Trophoblast cell (in vitro differentiated cells and primary cell): Measurements from ENCODE around the gene ECHDC3.

Experiments
- DNase-seq, 2 donors: peaks; one replicate each; pipeline ENCODE4 v3.0.0-alpha.2; 2016
- H2AFZ ChIP-seq: 2 replicates; pipeline ENCODE4 v1.6.1; 2013; ENCODE audit warnings: low read length, moderate library complexity, mild to moderate bottlenecking; ENCODE audit not compliant: insufficient read depth, poor library complexity
- H2AK5ac ChIP-seq: 2 replicates; pipeline ENCODE4 v1.6.1; 2013; ENCODE audit warnings: mild to moderate bottlenecking, low read length
- H2BK120ac ChIP-seq: 2 replicates; pipeline ENCODE4 v1.6.1; 2013; ENCODE audit warnings: low read length, mild to moderate bottlenecking, moderate library complexity; ENCODE audit not compliant: insufficient read depth, poor library complexity
- H2BK12ac ChIP-seq: 2 replicates; pipeline ENCODE4 v1.6.1; 2013; ENCODE audit warnings: mild to moderate bottlenecking, low read length, moderate library complexity
- H2BK5ac ChIP-seq: 2 replicates; pipeline ENCODE4 v1.6.1; 2013; ENCODE audit warnings: low read length, low read depth, moderate library complexity, mild to moderate bottlenecking; ENCODE audit not compliant: poor library complexity
- H3K14ac ChIP-seq: 2 replicates; pipeline ENCODE4 v1.6.1; 2013; ENCODE audit warnings: mild to moderate bottlenecking, low read length
- H3K18ac ChIP-seq: 2 replicates; pipeline ENCODE4 v1.6.1; 2013; ENCODE audit warnings: mild to moderate bottlenecking, low read length
- H3K23ac ChIP-seq: 2 replicates; pipeline ENCODE4 v1.6.1; 2013; ENCODE audit warnings: low read length
- H3K27ac ChIP-seq: 2 replicates; pipeline ENCODE4 v1.5.1; 2013; ENCODE audit warnings: low read depth, mild to moderate bottlenecking, inconsistent platforms, low read length, moderate library complexity
- H3K27me3 ChIP-seq: 2 replicates; pipeline ENCODE4 v1.6.1; 2013; ENCODE audit warnings: inconsistent platforms, mild to moderate bottlenecking, low read length, moderate library complexity; ENCODE audit not compliant: insufficient read depth
- H3K36me3 ChIP-seq, 2 experiments: 1 replicate in 1 of 2; 2 replicates in 1 of 2; pipeline ENCODE4 v1.6.1; 2013; ENCODE audit warnings: low read length in 2 of 2, mild to moderate bottlenecking in 2 of 2, moderate library complexity in 1 of 2; ENCODE audit not compliant: insufficient read depth in 2 of 2, control insufficient read depth in 1 of 2
- H3K4ac ChIP-seq: 2 replicates; pipeline ENCODE4 v1.6.1; 2013; ENCODE audit warnings: low read depth, mild to moderate bottlenecking, low read length, moderate library complexity
- H3K4me1 ChIP-seq, 2 experiments: 1 replicate in 1 of 2; 2 replicates in 1 of 2; pipeline ENCODE4 v1.6.1; 2013; ENCODE audit warnings: low read length in 2 of 2, mild to moderate bottlenecking in 2 of 2, moderate library complexity in 1 of 2; ENCODE audit not compliant: insufficient read depth in 2 of 2, control insufficient read depth in 1 of 2
- H3K4me2 ChIP-seq: 2 replicates; pipeline ENCODE4 v1.6.1; 2013; ENCODE audit warnings: inconsistent platforms, mild to moderate bottlenecking, low read length, moderate library complexity
- H3K4me3 ChIP-seq: 2 replicates; pipeline ENCODE4 v1.5.1; 2013; ENCODE audit warnings: mild to moderate bottlenecking, low read depth, low read length, inconsistent platforms
- H3K79me1 ChIP-seq: one replicate; pipeline ENCODE4 v1.6.1; 2013; ENCODE audit warnings: low read length
- H3K79me2 ChIP-seq: 2 replicates; pipeline ENCODE4 v1.6.1; 2013; ENCODE audit warnings: low read length, mild to moderate bottlenecking; ENCODE audit not compliant: control insufficient read depth, insufficient read depth, poor library complexity
- H3K9ac ChIP-seq: 2 replicates; pipeline ENCODE4 v1.6.1; 2013; ENCODE audit warnings: mild to moderate bottlenecking, low read length
- H3K9me3 ChIP-seq: 2 replicates; pipeline ENCODE4 v1.6.1; 2013; ENCODE audit warnings: low read depth, mild to moderate bottlenecking, control low read depth, inconsistent platforms, low read length; ENCODE audit not compliant: insufficient read depth
- H4K12ac ChIP-seq: 2 replicates; pipeline ENCODE4 v1.6.1; 2013; ENCODE audit warnings: low read depth, mild to moderate bottlenecking, low read length, moderate library complexity
- H4K8ac ChIP-seq: 2 replicates; pipeline ENCODE4 v1.6.1; 2013; ENCODE audit warnings: low read depth, mild to moderate bottlenecking, low read length, moderate library complexity
- H4K91ac ChIP-seq: one replicate; pipeline ENCODE4 v1.6.1; 2013; ENCODE audit warnings: low read depth, mild to moderate bottlenecking, low read length, moderate library complexity
- WGBS: extraction: QIAGEN DNeasy Blood & Tissue Kit; methylation state at CpG from one replicate; pipeline ENCODE4 v1.1.7; 2013; ENCODE audit warnings: missing lambda C conversion rate; ENCODE audit not compliant: insufficient read length, insufficient coverage; ENCODE audit errors: extremely low coverage; 5-methylcytosine and 5-hydroxymethylcytosine counted together

ECHDC3 gene

GRCh38 chr10:11719496-11720259 is 22.5 kb upstream of the ECHDC3 start:
- H3K27me3 ChIP-seq = no peaks in the 10 kb centered on the region
- no peak overlapping the region for H2BK5ac ChIP-seq
- no peaks in the 10 kb centered on the region for H3K79me2 ChIP-seq
- H3K4me1 ChIP-seq = peaks cover 0 to 2% of the 10 kb centered on the region in 2 experiments
- H2BK12ac ChIP-seq = no peak overlapping the region
- H3K79me1 ChIP-seq = no peaks in the 10 kb centered on the region
- no peak overlapping the region for H3K4me3 ChIP-seq
- no peak overlapping the region for H4K12ac ChIP-seq
- no peak overlapping the region for H3K27ac ChIP-seq
- H3K4ac ChIP-seq = no peak overlapping the region
- H4K91ac ChIP-seq = no peak overlapping the region
- no CpG with 5 or more reads among the region's 13 CpGs for WGBS
- peak; percentile 55 to 86 for DNase-seq
- H3K18ac ChIP-seq = no peak overlapping the region
- H3K9ac ChIP-seq = no peak overlapping the region
- H3K14ac ChIP-seq = no peak overlapping the region
- no peak overlapping the region for H2AK5ac ChIP-seq
- no peak overlapping the region for H3K23ac ChIP-seq
- H4K8ac ChIP-seq = no peak overlapping the region
- no peak overlapping the region for H2BK120ac ChIP-seq
- H3K9me3 ChIP-seq = no peaks in the 10 kb centered on the region
- no peak overlapping the region for H3K4me2 ChIP-seq
- no peaks in the 10 kb centered on the region for H3K36me3 ChIP-seq
- no peak overlapping the region for H2AFZ ChIP-seq

GRCh38 chr10:11720260-11720741 is 21.9 kb upstream of the ECHDC3 start:
- Histone ChIP-seq H3K4ac (no peak overlapping the region), H2AK5ac (no peak overlapping the region), H3K27me3 (no peaks in the 10 kb centered on the region), H3K23ac (no peak overlapping the region), H3K4me1 (peaks cover 0 to 2% of the 10 kb centered on the region in 2 experiments), H3K4me2 (no peak overlapping the region), H3K27ac (no peak overlapping the region), H3K9ac (no peak overlapping the region), H3K4me3 (no peak overlapping the region), H2BK5ac (no peak overlapping the region), H2BK12ac (no peak overlapping the region), H3K18ac (no peak overlapping the region), H3K9me3 (no peaks in the 10 kb centered on the region), H3K36me3 (no peaks in the 10 kb centered on the region), H3K79me2 (no peaks in the 10 kb centered on the region), H2BK120ac (no peak overlapping the region), H3K14ac (no peak overlapping the region), H2AFZ (no peak overlapping the region), H4K91ac (no peak overlapping the region), H3K79me1 (no peaks in the 10 kb centered on the region), H4K12ac (no peak overlapping the region), H4K8ac (no peak overlapping the region)
- DNase-seq = peak; percentile 37 to 66
- no CpG with 5 or more reads among the region's 11 CpGs for WGBS

DNA sequence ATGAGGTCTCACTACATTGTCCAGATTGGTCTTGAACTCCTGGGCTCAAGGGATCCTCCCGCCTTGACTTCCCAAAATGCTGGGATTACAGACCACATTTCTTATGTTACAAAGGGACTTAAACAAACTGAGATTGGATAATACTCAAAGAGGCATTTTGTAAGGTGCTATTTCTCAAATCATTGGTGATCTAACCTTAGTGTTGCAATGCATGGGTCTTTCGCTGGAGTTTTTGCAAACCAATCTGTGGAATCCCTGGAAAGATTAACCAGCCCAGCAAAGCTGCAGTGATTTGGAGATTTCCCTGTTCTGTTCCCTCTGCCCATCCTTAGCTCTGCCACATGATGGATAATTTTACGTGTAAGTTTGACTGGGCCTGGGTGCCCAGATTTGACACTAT is 20.4 kb upstream of the ECHDC3 start:
- H4K12ac ChIP-seq = no peak overlapping the region
- no peaks in the 10 kb centered on the region for H3K27me3 ChIP-seq
- H2BK5ac ChIP-seq = no peak overlapping the region
- no peak overlapping the region for H4K91ac ChIP-seq
- H3K4me3 ChIP-seq = no peak overlapping the region
- peaks cover 0 to 2% of the 10 kb centered on the region in 2 experiments for H3K4me1 ChIP-seq
- H2BK120ac ChIP-seq = no peak overlapping the region
- no peak overlapping the region for H3K27ac ChIP-seq
- no peaks in the 10 kb centered on the region for H3K9me3 ChIP-seq
- no peak overlapping the region for H2AK5ac ChIP-seq
- no peaks in the 10 kb centered on the region for H3K79me1 ChIP-seq
- H3K4ac ChIP-seq = no peak overlapping the region
- H3K18ac ChIP-seq = no peak overlapping the region
- H3K9ac ChIP-seq = no peak overlapping the region
- no peak overlapping the region for H3K23ac ChIP-seq
- no peak overlapping the region for H2AFZ ChIP-seq
- H3K36me3 ChIP-seq = no peaks in the 10 kb centered on the region
- H2BK12ac ChIP-seq = no peak overlapping the region
- WGBS = no CpG with 5 or more reads among the region's 3 CpGs
- H3K79me2 ChIP-seq = no peaks in the 10 kb centered on the region
- peak in 1 of 2 donors; percentile 17 for DNase-seq
- H3K14ac ChIP-seq = no peak overlapping the region
- no peak overlapping the region for H3K4me2 ChIP-seq
- H4K8ac ChIP-seq = no peak overlapping the region

- no peak overlapping the region for H3K4me3 ChIP-seq
- no peak overlapping the region for H2BK120ac ChIP-seq
- DNase-seq = no peak
- no peaks in the 10 kb centered on the region for H3K36me3 ChIP-seq
- no peak overlapping the region for H2BK5ac ChIP-seq
- H3K9ac ChIP-seq = no peak overlapping the region
- H3K79me1 ChIP-seq = no peaks in the 10 kb centered on the region
- peaks cover 4% of the 10 kb centered on the region for H3K9me3 ChIP-seq
- no peak overlapping the region for H3K14ac ChIP-seq
- no peak overlapping the region for H2AFZ ChIP-seq
- no peak overlapping the region for H4K8ac ChIP-seq
- H4K91ac ChIP-seq = no peak overlapping the region
- H3K4me2 ChIP-seq = no peak overlapping the region
- H3K23ac ChIP-seq = no peak overlapping the region
- peaks cover 0 to 2% of the 10 kb centered on the region in 2 experiments for H3K4me1 ChIP-seq
- no peak overlapping the region for H2AK5ac ChIP-seq
- no peak overlapping the region for H4K12ac ChIP-seq
- no CpG with 5 or more reads among the region's 5 CpGs for WGBS
- H3K27me3 ChIP-seq = no peaks in the 10 kb centered on the region
- no peak overlapping the region for H3K4ac ChIP-seq
- H2BK12ac ChIP-seq = no peak overlapping the region
- no peak overlapping the region for H3K27ac ChIP-seq
- no peak overlapping the region for H3K18ac ChIP-seq
- H3K79me2 ChIP-seq = no peaks in the 10 kb centered on the region
Measured at GRCh38 chr10:11723359-11723758, 18.8 kb upstream of the ECHDC3 start.
